ENCODE results near the gene MAOB. TPM values are rescaled to one million over a fixed set of nuclear protein-coding genes. Genes with fewer than 3 reads are reported as not detected.

The MAOB gene
- total RNA-seq, 6 donors from 2014 or later, result 1.0 to 34.1 (median 13.0) TPM

- 84 to 90% methylated on average over 6 of the region's 6 CpGs for WGBS, 2 donors
- Histone ChIP-seq H3K36me3 (peaks cover 0 to 15% (median 0%) of the 10 kb centered on the region in 4 donors), H3K27me3 (no peaks in the 10 kb centered on the region), H3K4me3 (no peak overlapping the region), H3K27ac (no peak overlapping the region), H3K4me1 (no peaks in the 10 kb centered on the region), H3K9me3 (peaks cover 0 to 26% (median 0%) of the 10 kb centered on the region in 4 donors)
- TF ChIP-seq CTCF (IDR thresholded peaks at IDR 0.05) (no peak), POLR2A (IDR thresholded peaks at IDR 0.05) (no peak), EP300 (IDR thresholded peaks at IDR 0.05) (no peak), POLR2AphosphoS5 (IDR thresholded peaks at IDR 0.05) (no peak)
- DNase-seq (no peak), ATAC-seq (ENCODE audit: low FRiP score in 2 of 2) (no peak)
Measured at GRCh38 chrX:43718546-43718945, 163.7 kb downstream of the MAOB start.

DNA sequence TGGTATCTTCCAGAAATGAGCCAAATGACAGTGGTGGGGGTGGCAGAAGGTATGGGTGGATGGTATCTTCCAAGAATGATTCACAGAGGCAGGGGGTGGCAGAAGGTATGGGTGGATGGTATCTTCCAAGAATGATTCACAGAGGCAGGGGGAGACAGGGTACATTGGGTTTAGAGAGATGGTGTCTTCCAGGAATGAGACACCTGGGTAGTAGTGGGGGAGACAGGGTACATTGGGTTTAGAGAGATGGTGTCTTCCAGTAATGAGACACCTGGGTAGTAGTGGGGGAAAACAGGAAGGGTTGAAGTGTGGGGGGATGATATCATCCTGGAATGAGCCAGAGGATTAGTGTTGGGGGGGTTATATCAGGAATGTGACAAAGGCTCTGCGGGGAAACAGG, 164.2 kb downstream of the MAOB start:
- H3K27ac ChIP-seq, result no peak overlapping the region

GRCh38 chrX:43717161-43717560, 165.1 kb downstream of the MAOB start:
- DNase-seq (no peak), ATAC-seq (ENCODE audit: low FRiP score in 2 of 2) (no peak)
- no peaks in the 10 kb centered on the region for H3K27me3 ChIP-seq
- no peak overlapping the region for H3K4me3 ChIP-seq
- H3K36me3 ChIP-seq, result peaks cover 0 to 29% (median 0%) of the 10 kb centered on the region in 4 donors
- TF ChIP-seq POLR2AphosphoS5 (IDR thresholded peaks at IDR 0.05) (no peak), EP300 (IDR thresholded peaks at IDR 0.05) (no peak)
- WGBS, 2 donors, result 94 to 100% methylated on average over 1 of the region's 1 CpG
- H3K9me3 ChIP-seq, result peaks cover 0 to 20% (median 0%) of the 10 kb centered on the region in 4 donors
- H3K4me1 ChIP-seq, result no peaks in the 10 kb centered on the region
- no peak overlapping the region for H3K27ac ChIP-seq

More for the DNA sequence above, 164.2 kb downstream of the MAOB start:
- WGBS, 2 donors, result 100% methylated on average over 1 of the region's 1 CpG
- Histone ChIP-seq H3K4me1 (no peaks in the 10 kb centered on the region), H3K4me3 (no peak overlapping the region), H3K36me3 (peaks cover 0 to 20% (median 0%) of the 10 kb centered on the region in 4 donors), H3K9me3 (peaks cover 0 to 26% (median 0%) of the 10 kb centered on the region in 4 donors), H3K27me3 (no peaks in the 10 kb centered on the region)
- ATAC-seq (ENCODE audit: low FRiP score in 2 of 2), result no peak
- DNase-seq, result no peak
- no peak for TF ChIP-seq POLR2AphosphoS5 (IDR thresholded peaks at IDR 0.05)
- TF ChIP-seq CTCF (IDR thresholded peaks at IDR 0.05), result no peak
- no peak for TF ChIP-seq POLR2A (IDR thresholded peaks at IDR 0.05)
- TF ChIP-seq EP300 (IDR thresholded peaks at IDR 0.05), result no peak

- Histone ChIP-seq H3K27ac (no peak overlapping the region), H3K9me3 (peaks cover 0 to 17% (median 0%) of the 10 kb centered on the region in 4 donors), H3K36me3 (peaks cover 0 to 32% (median 0%) of the 10 kb centered on the region in 4 donors), H3K4me3 (no peak overlapping the region), H3K4me1 (no peaks in the 10 kb centered on the region), H3K27me3 (no peaks in the 10 kb centered on the region)
- TF ChIP-seq CTCF (IDR thresholded peaks at IDR 0.05) (no peak), POLR2A (IDR thresholded peaks at IDR 0.05) (no peak), POLR2AphosphoS5 (IDR thresholded peaks at IDR 0.05) (no peak), EP300 (IDR thresholded peaks at IDR 0.05) (no peak)
- ATAC-seq (ENCODE audit: low FRiP score in 2 of 2) (no peak), DNase-seq (no peak)
- 88 to 90% methylated on average over 1 of the region's 1 CpG for WGBS, 2 donors
Measured at GRCh38 chrX:43716696-43717095, 165.6 kb downstream of the MAOB start.

Other genes starting within 250 kb of the MAOB start
- 100 to 1,000 TPM; 112 to 300 (median 204) TPM for gene MAOA, start 226.2 kb downstream of the MAOB start, total RNA-seq
- not detected for gene NDP, start 90.9 kb upstream of the MAOB start, total RNA-seq

All from upper lobe of left lung (tissue), 6 donors.